Neutrophil (primary cell): ENCODE measurements around the gene JMJD7.

Experiments
- H3K27ac ChIP-seq: fragments of 200-600 bp; sonication (generic); 2 replicates; pipeline ENCODE4 v1.5.1; 2016; ENCODE audit warnings: mild to moderate bottlenecking, moderate library complexity
- H3K27me3 ChIP-seq: fragments of 200-600 bp; sonication (generic); 2 replicates; pipeline ENCODE4 v1.6.0; 2016; ENCODE audit warnings: mild to moderate bottlenecking
- H3K36me3 ChIP-seq: fragments of 200-600 bp; sonication (generic); 2 replicates; pipeline ENCODE4 v1.5.1; 2017
- H3K4me1 ChIP-seq, 2 experiments: fragments of 200-600 bp in 1 of 2; sonication (generic) in 1 of 2; 1 replicate in 1 of 2; 2 replicates in 1 of 2; pipeline versions ENCODE4 v1.5.1 to v1.6.1; 2013 to 2016; ENCODE audit warnings: low read depth in 1 of 2, low read length in 1 of 2, mild to moderate bottlenecking in 1 of 2, moderate library complexity in 1 of 2; ENCODE audit not compliant: control insufficient read depth in 1 of 2, insufficient read depth in 1 of 2
- H3K4me3 ChIP-seq, 2 experiments: fragments of 200-600 bp in 1 of 2; sonication (generic) in 1 of 2; 1 replicate in 1 of 2; 2 replicates in 1 of 2; pipeline ENCODE4 v1.5.1; 2013 to 2016; ENCODE audit warnings: low read depth in 1 of 2, low read length in 1 of 2, mild to moderate bottlenecking in 1 of 2, moderate library complexity in 1 of 2
- H3K9me3 ChIP-seq: fragments of 200-600 bp; sonication (generic); 2 replicates; pipeline ENCODE4 v1.5.1; 2016
- TF ChIP-seq, protein P1 (sequence below): fragments of 200-600 bp; sonication (generic); IDR thresholded peaks from 2 replicates; pipeline ENCODE4 v1.5.1; 2016; ENCODE audit warnings: antibody characterized with exemption

JMJD7 gene

GRCh38 chr15:41836073-41836472 is 8.2 kb downstream of the JMJD7 start:
- H3K36me3 ChIP-seq = peaks cover 63% of the 10 kb centered on the region
- H3K27ac ChIP-seq = no peak overlapping the region
- H3K4me3 ChIP-seq = no peak overlapping the region
- H3K4me1 ChIP-seq = no peaks in the 10 kb centered on the region
- no peaks in the 10 kb centered on the region for H3K27me3 ChIP-seq
- H3K9me3 ChIP-seq = no peaks in the 10 kb centered on the region
- TF ChIP-seq, protein P1, sequence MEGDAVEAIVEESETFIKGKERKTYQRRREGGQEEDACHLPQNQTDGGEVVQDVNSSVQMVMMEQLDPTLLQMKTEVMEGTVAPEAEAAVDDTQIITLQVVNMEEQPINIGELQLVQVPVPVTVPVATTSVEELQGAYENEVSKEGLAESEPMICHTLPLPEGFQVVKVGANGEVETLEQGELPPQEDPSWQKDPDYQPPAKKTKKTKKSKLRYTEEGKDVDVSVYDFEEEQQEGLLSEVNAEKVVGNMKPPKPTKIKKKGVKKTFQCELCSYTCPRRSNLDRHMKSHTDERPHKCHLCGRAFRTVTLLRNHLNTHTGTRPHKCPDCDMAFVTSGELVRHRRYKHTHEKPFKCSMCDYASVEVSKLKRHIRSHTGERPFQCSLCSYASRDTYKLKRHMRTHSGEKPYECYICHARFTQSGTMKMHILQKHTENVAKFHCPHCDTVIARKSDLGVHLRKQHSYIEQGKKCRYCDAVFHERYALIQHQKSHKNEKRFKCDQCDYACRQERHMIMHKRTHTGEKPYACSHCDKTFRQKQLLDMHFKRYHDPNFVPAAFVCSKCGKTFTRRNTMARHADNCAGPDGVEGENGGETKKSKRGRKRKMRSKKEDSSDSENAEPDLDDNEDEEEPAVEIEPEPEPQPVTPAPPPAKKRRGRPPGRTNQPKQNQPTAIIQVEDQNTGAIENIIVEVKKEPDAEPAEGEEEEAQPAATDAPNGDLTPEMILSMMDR = no peak

DNA sequence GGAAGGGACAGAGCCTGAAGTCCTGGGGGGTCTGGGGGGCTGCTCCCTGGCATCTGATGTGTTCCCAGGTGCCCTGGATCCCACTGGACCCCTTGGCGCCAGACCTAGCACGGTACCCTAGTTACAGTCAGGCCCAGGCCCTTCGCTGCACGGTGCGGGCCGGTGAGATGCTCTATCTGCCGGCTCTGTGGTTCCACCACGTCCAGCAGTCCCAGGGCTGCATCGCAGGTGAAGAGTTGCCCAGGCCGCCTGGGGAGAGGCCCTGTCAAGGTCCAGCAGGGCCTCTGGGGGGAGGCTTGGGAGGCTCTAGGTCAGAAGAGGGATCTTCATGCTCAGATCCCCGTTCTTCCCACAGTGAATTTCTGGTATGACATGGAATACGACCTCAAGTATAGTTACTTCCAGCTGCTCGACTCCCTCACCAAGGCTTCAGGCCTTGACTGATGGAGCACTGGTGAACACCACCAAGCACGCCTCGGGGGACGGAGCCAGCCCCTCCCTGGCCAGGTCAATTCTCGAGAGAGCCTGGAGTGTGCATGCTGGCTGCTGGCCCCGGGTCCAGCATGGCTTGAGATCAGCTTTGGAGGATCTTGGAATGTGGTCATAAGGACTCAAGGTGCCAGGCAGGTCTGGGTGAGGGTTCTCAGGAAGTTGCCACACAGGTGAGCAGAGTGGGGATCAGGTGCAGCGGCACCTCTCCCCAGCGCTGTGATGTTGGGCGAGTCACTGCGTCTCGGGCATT is 9.0 kb downstream of the JMJD7 start:
- TF ChIP-seq, protein P1 = no peak
- Histone ChIP-seq H3K27ac (no peak overlapping the region), H3K9me3 (no peaks in the 10 kb centered on the region), H3K4me3 (no peak overlapping the region), H3K27me3 (no peaks in the 10 kb centered on the region), H3K4me1 (no peaks in the 10 kb centered on the region), H3K36me3 (peaks cover 63% of the 10 kb centered on the region)

DNA sequence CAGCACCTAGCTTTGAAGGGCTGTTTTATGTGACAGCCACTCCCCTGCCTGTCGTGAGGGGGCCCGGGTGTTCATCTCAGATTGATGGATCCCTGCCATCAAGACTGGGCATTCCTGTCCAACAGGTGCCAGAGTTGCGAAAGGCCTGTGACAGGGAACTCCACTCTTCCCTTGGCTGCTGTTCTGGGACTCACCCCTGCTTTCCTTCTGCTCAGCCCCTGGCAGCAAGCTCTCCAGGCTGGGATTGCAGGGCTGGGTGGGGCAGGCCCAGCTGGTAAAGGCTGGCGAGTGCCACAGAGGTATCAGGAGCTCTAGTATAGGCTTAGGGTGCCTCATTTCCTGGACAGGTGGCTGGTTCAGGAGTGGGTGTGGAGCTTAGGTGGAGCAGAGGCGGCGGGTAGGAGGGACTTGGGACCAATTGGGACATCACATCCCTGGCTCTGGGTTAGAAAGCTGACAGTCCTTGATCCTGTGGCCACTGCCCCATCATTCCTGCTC is 10.6 kb downstream of the JMJD7 start, which contains the start of gene PLA2G4B:
Gene PLA2G4B, plus strand, starts transcription at position 448 of the 498 bp plus-strand sequence. CDS start 67 bp downstream, outside the sequence.
- Histone ChIP-seq H3K27me3 (no peaks in the 10 kb centered on the region), H3K4me3 (no peak within 1 kb of the TSS), H3K4me1 (no peaks in the 10 kb centered on the region), H3K9me3 (no peaks in the 10 kb centered on the region), H3K36me3 (peaks cover 69% of the 10 kb centered on the region), H3K27ac (no peak within 1 kb of the TSS)
- TF ChIP-seq, protein P1 = no peak

- Histone ChIP-seq H3K27ac (no peak overlapping the region), H3K4me1 (no peaks in the 10 kb centered on the region), H3K27me3 (no peaks in the 10 kb centered on the region), H3K4me3 (no peak overlapping the region), H3K36me3 (peaks cover 81% of the 10 kb centered on the region), H3K9me3 (no peaks in the 10 kb centered on the region)
- TF ChIP-seq, protein P1 = no peak
These were observed 12.0 kb downstream of the JMJD7 start for GRCh38 chr15:41839781-41840491.

- TF ChIP-seq, protein P1 = no peak
- H3K4me3 ChIP-seq = no peak overlapping the region
- H3K36me3 ChIP-seq = peaks cover 82% of the 10 kb centered on the region
- no peaks in the 10 kb centered on the region for H3K27me3 ChIP-seq
- no peak overlapping the region for H3K27ac ChIP-seq
- no peaks in the 10 kb centered on the region for H3K4me1 ChIP-seq
- no peaks in the 10 kb centered on the region for H3K9me3 ChIP-seq
These were observed 12.8 kb downstream of the JMJD7 start for GRCh38 chr15:41840673-41841072.
